H1 (cell line): ENCODE data around the gene ENOSF1. TPM values are rescaled to one million over a fixed set of nuclear protein-coding genes. Genes with fewer than 3 reads are reported as not detected.

Source experiments
- CTCF ChIA-PET: fragments of 300-600 bp; sonication (Branson Sonifier 250); formaldehyde crosslinking; loops from one replicate; lab custom pipeline; 2021; ENCODE audit not compliant: partially characterized antibody; lab: Charles Lee
- POLR2A ChIA-PET: fragments of 300-600 bp; sonication (Branson Sonifier 250); formaldehyde crosslinking; loops from one replicate; lab custom pipeline; 2021; ENCODE audit warnings: inconsistent platforms; ENCODE audit not compliant: partially characterized antibody; lab: Charles Lee
- DNase-seq, 2 experiments: peaks; one replicate each; pipeline versions ENCODE4 v3.0.0 to v3.0.0-alpha.2; 2010 to 2022; ENCODE audit warnings: low spot score in 2 of 2, low read depth in 1 of 2, mixed read lengths in 1 of 2
- FAIRE-seq: peaks from 2 replicates; lab custom pipeline; 2011; peaks lifted over from hg19 to GRCh38; lab: Jason Lieb, UNC
- H2AFZ ChIP-seq: 2 replicates; pipeline ENCODE4 v1.8.1; 2012; ENCODE audit warnings: low read length, inconsistent platforms
- H2AK5ac ChIP-seq: 2 replicates; pipeline ENCODE4 v1.6.1; 2013; ENCODE audit warnings: low read depth, low read length
- H2BK120ac ChIP-seq: replicated peaks from 2 replicates; pipeline ENCODE3; 2013; ENCODE audit warnings: low read depth, low read length, inconsistent platforms
- H2BK12ac ChIP-seq: 2 replicates; pipeline ENCODE4 v1.6.1; 2013; ENCODE audit warnings: low read depth, low read length
- H2BK15ac ChIP-seq: 2 replicates; pipeline ENCODE4 v1.6.1; 2013; ENCODE audit warnings: low read length
- H2BK20ac ChIP-seq: 2 replicates; pipeline ENCODE4 v1.6.1; 2013; ENCODE audit warnings: low read length
- H2BK5ac ChIP-seq: 2 replicates; pipeline ENCODE4 v1.6.1; 2013; ENCODE audit warnings: low read depth, low read length
- H3K14ac ChIP-seq: 2 replicates; pipeline ENCODE4 v1.6.1; 2013; ENCODE audit warnings: inconsistent platforms; ENCODE audit not compliant: insufficient read length
- H3K18ac ChIP-seq: 2 replicates; pipeline ENCODE4 v1.6.1; 2013; ENCODE audit warnings: low read length; ENCODE audit errors: extremely low read depth
- H3K23ac ChIP-seq: 2 replicates; pipeline ENCODE4 v1.6.1; 2013; ENCODE audit warnings: inconsistent platforms; ENCODE audit not compliant: insufficient read length
- H3K23me2 ChIP-seq: 2 replicates; pipeline ENCODE4 v1.6.1; 2013; ENCODE audit warnings: low read depth, low read length
- H3K27ac ChIP-seq: 2 replicates; pipeline ENCODE4 v1.6.1; 2011; ENCODE audit warnings: low read depth, low read length, inconsistent platforms
- H3K27me3 ChIP-seq, 4 experiments: replicated peaks in 1 of 4; 1 replicate in 1 of 4; 2 replicates in 3 of 4; pipeline versions ENCODE4 v1.6.1 to v1.8.1; 2011 to 2013; ENCODE audit warnings: low read length in 3 of 4, mild to moderate bottlenecking in 3 of 4, inconsistent platforms in 2 of 4, mixed read lengths in 2 of 4, moderate library complexity in 1 of 4; ENCODE audit not compliant: control insufficient read depth in 3 of 4, insufficient read depth in 3 of 4; ENCODE audit errors: extremely low read depth in 1 of 4
- H3K36me3 ChIP-seq, 4 experiments: 2 replicates each; pipeline versions ENCODE4 v1.6.1 to v1.8.1; 2011 to 2013; ENCODE audit warnings: mild to moderate bottlenecking in 4 of 4, low read length in 3 of 4, moderate library complexity in 2 of 4, control low read depth in 1 of 4, inconsistent platforms in 1 of 4; ENCODE audit not compliant: insufficient read depth in 4 of 4, control insufficient read depth in 2 of 4
- H3K4ac ChIP-seq: replicated peaks from 2 replicates; pipeline ENCODE3; 2013; ENCODE audit warnings: low read length, low read depth, mixed read lengths, inconsistent platforms; ENCODE audit not compliant: insufficient read length
- H3K4me1 ChIP-seq, 4 experiments: replicated peaks in 1 of 4; 1 replicate in 1 of 4; 2 replicates in 3 of 4; pipeline versions ENCODE4 v1.6.1 to v1.8.1; 2011 to 2013; ENCODE audit warnings: low read length in 3 of 4, inconsistent platforms in 2 of 4, mixed read lengths in 1 of 4; ENCODE audit not compliant: insufficient read depth in 4 of 4, control insufficient read depth in 3 of 4
- H3K4me2 ChIP-seq, 2 experiments: 2 replicates each; pipeline versions ENCODE4 v1.6.1 to v1.8.1; 2011 to 2013; ENCODE audit warnings: low read depth in 2 of 2, low read length in 2 of 2, control low read depth in 1 of 2, inconsistent platforms in 1 of 2, mild to moderate bottlenecking in 1 of 2; ENCODE audit not compliant: insufficient read depth in 1 of 2
- H3K4me3 ChIP-seq, 4 experiments: fragments of 200-600, 300-600 bp in 1 of 4; sonication (generic), shearing (Covaris generic), sonication (Bioruptor Twin) in 1 of 4; 2 replicates each; pipeline versions ENCODE4 v1.5.1 to v1.8.1; 2011 to 2016; ENCODE audit warnings: low read length in 4 of 4, low read depth in 3 of 4, control low read depth in 2 of 4, inconsistent platforms in 2 of 4, mild to moderate bottlenecking in 2 of 4, mixed read lengths in 1 of 4, moderate library complexity in 1 of 4; ENCODE audit not compliant: insufficient read depth in 2 of 4; ENCODE audit errors: extremely low read depth in 1 of 4
- H3K56ac ChIP-seq: replicated peaks from 2 replicates; pipeline ENCODE3; 2013; ENCODE audit warnings: low read depth, mild to moderate bottlenecking, mixed read lengths, low read length, inconsistent platforms; ENCODE audit not compliant: insufficient read length
- H3K79me1 ChIP-seq: 2 replicates; pipeline ENCODE4 v1.6.1; 2013; ENCODE audit warnings: low read depth, low read length, control low read depth
- H3K79me2 ChIP-seq, 2 experiments: 2 replicates each; pipeline versions ENCODE4 v1.6.1 to v1.8.1; 2012 to 2013; ENCODE audit warnings: low read length in 2 of 2, mild to moderate bottlenecking in 2 of 2, inconsistent platforms in 1 of 2; ENCODE audit not compliant: insufficient read depth in 2 of 2, control insufficient read depth in 1 of 2
- H3K9ac ChIP-seq, 4 experiments: replicated peaks in 1 of 4; 1 replicate in 1 of 4; 2 replicates in 3 of 4; pipeline versions ENCODE4 v1.6.1 to v1.8.1; 2011 to 2013; ENCODE audit warnings: low read depth in 3 of 4, low read length in 3 of 4, control low read depth in 2 of 4, mild to moderate bottlenecking in 2 of 4, moderate library complexity in 2 of 4, inconsistent platforms in 1 of 4; ENCODE audit errors: extremely low read depth in 1 of 4
- H3K9me3 ChIP-seq, 2 experiments: 2 replicates each; pipeline versions ENCODE4 v1.6.1 to v1.8.1; 2012 to 2013; ENCODE audit warnings: mild to moderate bottlenecking in 2 of 2, moderate library complexity in 2 of 2, control low read depth in 1 of 2, inconsistent platforms in 1 of 2, low read depth in 1 of 2, low read length in 1 of 2, mixed read lengths in 1 of 2; ENCODE audit not compliant: insufficient read depth in 2 of 2
- H4K20me1 ChIP-seq, 2 experiments: replicated peaks in 1 of 2; 2 replicates each; pipeline versions ENCODE3 to v1.8.1; 2011 to 2013; ENCODE audit warnings: inconsistent platforms in 2 of 2, low read length in 2 of 2, mild to moderate bottlenecking in 1 of 2; ENCODE audit not compliant: insufficient read depth in 2 of 2, control insufficient read depth in 1 of 2
- H4K5ac ChIP-seq: 2 replicates; pipeline ENCODE4 v1.6.1; 2013; ENCODE audit warnings: low read length, low read depth, mixed read lengths, inconsistent platforms; ENCODE audit not compliant: insufficient read length
- H4K8ac ChIP-seq: 2 replicates; pipeline ENCODE4 v1.8.0; 2013; ENCODE audit warnings: mild to moderate bottlenecking, moderate library complexity, low read length, inconsistent platforms; ENCODE audit not compliant: insufficient read depth; ENCODE audit errors: extremely low read depth
- H4K91ac ChIP-seq: replicated peaks from 2 replicates; pipeline ENCODE3; 2013; ENCODE audit warnings: low read length, mixed read lengths, inconsistent platforms; ENCODE audit not compliant: insufficient read length
- BCL11A ChIP-seq, 2 experiments: IDR thresholded peaks; one replicate each; pipeline ENCODE4 v1.6.1; 2011; ENCODE audit warnings: low read depth in 2 of 2, low read length in 2 of 2, mild to moderate bottlenecking in 2 of 2
- CEBPB ChIP-seq: IDR thresholded peaks from 2 replicates; pipeline ENCODE4 v1.6.1; 2012; ENCODE audit warnings: low read depth, low read length
- CHD2 ChIP-seq: IDR thresholded peaks from 2 replicates; pipeline ENCODE4 v1.6.1; 2012; ENCODE audit warnings: low read length, improper control_type of control experiment
- CREB1 ChIP-seq: IDR thresholded peaks from 2 replicates; pipeline ENCODE4 v1.6.1; 2012; ENCODE audit warnings: inconsistent platforms
- RNF2 ChIP-seq: fragments of 200-900, 300-1000 bp; sonication (generic); IDR thresholded peaks from 2 replicates; pipeline ENCODE4 v1.7.1; 2016; ENCODE audit warnings: borderline replicate concordance, low read depth, mild to moderate bottlenecking, antibody characterized with exemption, low read length; ENCODE audit not compliant: poor library complexity, severe bottlenecking; ENCODE audit errors: missing control alignments
- SP1 ChIP-seq: IDR thresholded peaks from 2 replicates; pipeline ENCODE4 v1.6.1; 2011; ENCODE audit warnings: low read depth, low read length
- SRF ChIP-seq: IDR thresholded peaks from 2 replicates; pipeline ENCODE4 v1.6.1; 2011; ENCODE audit warnings: mild to moderate bottlenecking, low read depth, low read length, moderate library complexity
- TAF7 ChIP-seq: optimal IDR thresholded peaks from 2 replicates; pipeline ENCODE3; 2011; ENCODE audit warnings: low read depth, mild to moderate bottlenecking, inconsistent platforms, low read length, moderate library complexity, borderline replicate concordance
- WGBS, 2 experiments: shearing (Covaris generic) in 1 of 2; methylation state at CpG; one replicate each; pipeline versions ENCODE4 v1.1.6 to v1.1.7; 2013 to 2015; ENCODE audit warnings: low lambda C conversion rate in 2 of 2, mixed read lengths in 2 of 2, inconsistent platforms in 1 of 2, low coverage in 1 of 2, missing lambda C conversion rate in 1 of 2; ENCODE audit not compliant: insufficient replicate concordance in 2 of 2, insufficient coverage in 1 of 2, insufficient read length in 1 of 2; ENCODE audit errors: extremely low coverage in 1 of 2, missing lambda C conversion rate in 1 of 2; 5-methylcytosine and 5-hydroxymethylcytosine counted together
- polyA plus RNA-seq, 7 experiments: library from polyadenylated mRNA; depleted of rRNA in 3 of 7; stranded (reverse) in 5 of 7; unstranded in 2 of 7; fragments of >200 nt in 5 of 7; fragments of 200-250 nt in 2 of 7; gene quantifications; 1 replicate in 5 of 7; 2 replicates in 1 of 7; 4 replicates in 1 of 7; pipeline versions ENCODE4 v1.2.1 to v1.2.3, GENCODE V29; 2011 to 2013; ENCODE audit warnings: missing spikeins in 2 of 7, mixed read lengths in 2 of 7
- total RNA-seq: library from RNA; stranded (reverse); fragmentation: NEBNext Ultra II Directional; extraction: Animal tissue kit (Norgen Biotek cat#: 25700); gene quantifications from 2 replicates; pipeline ENCODE4 v1.2.1, GENCODE V29; 2021

The ENOSF1 gene
- total and polyA plus RNA-seq, 2 of the 8 experiments (the other 6 are each of a cell fraction or from before 2014, with no cell fraction given), result 15.4 to 26.4 TPM

DNA sequence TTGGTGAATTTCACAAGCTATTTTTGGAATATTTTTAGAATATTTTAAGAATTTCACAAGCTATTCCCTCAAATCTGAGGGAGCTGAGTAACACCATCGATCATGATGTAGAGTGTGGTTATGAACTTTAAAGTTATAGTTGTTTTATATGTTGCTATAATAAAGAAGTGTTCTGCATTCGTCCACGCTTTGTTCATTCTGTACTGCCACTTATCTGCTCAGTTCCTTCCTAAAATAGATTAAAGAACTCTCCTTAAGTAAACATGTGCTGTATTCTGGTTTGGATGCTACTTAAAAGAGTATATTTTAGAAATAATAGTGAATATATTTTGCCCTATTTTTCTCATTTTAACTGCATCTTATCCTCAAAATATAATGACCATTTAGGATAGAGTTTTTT lies 39.1 kb downstream of the ENOSF1 start:
- Histone ChIP-seq H3K56ac (no peak overlapping the region), H4K8ac (no peak overlapping the region), H3K14ac (no peak overlapping the region), H3K4ac (no peak overlapping the region), H3K79me2 (no peaks in the 10 kb centered on the region), H4K5ac (no peak overlapping the region), H2BK20ac (no peak overlapping the region), H3K23me2 (no peaks in the 10 kb centered on the region; the same call in 1 of the 2 replicates), H2BK5ac (no peak overlapping the region), H3K4me3 (no peak overlapping the region), H4K20me1 (peaks cover 4% of the 10 kb centered on the region in 2 experiments), H3K79me1 (no peaks in the 10 kb centered on the region), H2AK5ac (no peak overlapping the region), H3K4me1 (no peaks in the 10 kb centered on the region), H3K27ac (no peak overlapping the region), H3K9me3 (no peaks in the 10 kb centered on the region), H3K27me3 (no peaks in the 10 kb centered on the region), H3K18ac (no peak overlapping the region), H2AFZ (no peak overlapping the region), H3K9ac (no peak overlapping the region), H3K36me3 (peaks cover 12 to 81% (median 54%) of the 10 kb centered on the region in 4 experiments), H3K4me2 (no peak overlapping the region), H4K91ac (no peak overlapping the region), H3K23ac (no peak overlapping the region), H2BK15ac (no peak overlapping the region), H2BK120ac (no peak overlapping the region), H2BK12ac (no peak overlapping the region)
- CTCF ChIA-PET, result interaction anchor here (0.6 to 2.0 kb wide), 7 partner anchors 10 to 159 kb away, joined by 3 to 10 read pairs (median 3); no protein-coding TSS in a partner anchor
- 94% methylated on average over 3 of the region's 3 CpGs; no CpG with 5 or more reads in 1 of the 2 experiments for WGBS, 2 experiments
- TF ChIP-seq CHD2 (no peak), SP1 (no peak), SRF (no peak), CREB1 (no peak), CEBPB (no peak), BCL11A (IDR thresholded peaks at IDR 0.05; ENCODE audit: low read depth in 2 of 2, low read length in 2 of 2) (no peak), RNF2 (no peak), TAF7 (no peak)
- POLR2A ChIA-PET, result interaction anchor here (1.3 to 2.4 kb wide), 3 partner anchors 13 to 33 kb away, joined by 4 to 6 read pairs (median 5); partner anchors contain the start of gene TYMS
- FAIRE-seq (no peak), DNase-seq (no peak)
